ENCODE results near the gene ALAS1. TPM values are rescaled to one million over a fixed set of nuclear protein-coding genes. Genes with fewer than 3 reads are reported as not detected.

Gene ALAS1
- total RNA-seq, result 10 to 100 TPM; 61.0 to 99.8 (median 68.4) TPM

DNA sequence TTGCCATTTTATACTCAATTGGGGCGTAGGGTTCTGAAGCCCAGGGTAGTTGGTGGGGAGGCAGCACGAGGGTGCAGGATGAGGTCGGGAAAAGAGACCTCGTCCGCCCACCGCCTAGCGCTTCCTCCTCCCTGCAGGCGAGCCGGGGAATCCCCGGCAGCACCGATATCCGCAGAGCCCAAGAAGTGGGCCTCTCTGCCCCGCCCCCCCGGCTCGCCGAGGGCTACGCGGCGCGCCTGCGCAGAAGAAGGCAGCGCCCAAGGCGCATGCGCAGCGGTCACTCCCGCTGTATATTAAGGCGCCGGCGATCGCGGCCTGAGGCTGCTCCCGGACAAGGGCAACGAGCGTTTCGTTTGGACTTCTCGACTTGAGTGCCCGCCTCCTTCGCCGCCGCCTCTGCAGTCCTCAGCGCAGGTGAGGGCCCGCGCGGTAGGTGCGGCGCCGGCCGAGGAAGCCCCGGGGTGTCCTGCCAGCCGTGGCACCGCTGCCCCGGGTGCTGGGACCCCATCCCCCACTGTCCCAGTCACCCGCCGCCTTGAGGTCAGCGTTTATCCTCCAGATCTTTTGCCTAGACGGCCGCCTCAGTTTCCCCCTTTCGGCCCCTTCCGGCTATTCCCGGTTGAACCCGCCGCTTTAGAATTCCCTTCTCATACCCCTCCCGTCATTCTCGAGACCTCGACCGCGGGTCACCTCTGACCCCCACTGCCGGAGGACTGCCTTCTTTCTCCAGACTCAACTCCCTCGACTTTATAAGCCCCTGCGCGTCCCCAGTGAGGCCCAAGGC is at the start of gene ALAS1:
Gene ALAS1, plus strand, starts transcription at position 319 of the 784 bp plus-strand sequence. CDS start 1,082 bp downstream, outside the sequence.
- Histone ChIP-seq H3K27me3 (no peaks in the 10 kb centered on the region), H3K27ac (peak within 1 kb of the TSS; percentile 88 to 97 (median 92)), H3K9me3 (no peaks in the 10 kb centered on the region), H3K4me3 (peak within 1 kb of the TSS; percentile 83 to 100 (median 86)), H3K36me3 (peaks cover 0 to 36% of the 10 kb centered on the region in 2 donors), H3K4me1 (peaks cover 30 to 34% of the 10 kb centered on the region in 2 donors)
- DNase-seq (peak; percentile 75 to 90), ATAC-seq (peak; percentile 89 to 92)
- TF ChIP-seq POLR2A (IDR thresholded peaks at IDR 0.05), result peak; percentile 85 to 96
- TF ChIP-seq, protein P1, sequence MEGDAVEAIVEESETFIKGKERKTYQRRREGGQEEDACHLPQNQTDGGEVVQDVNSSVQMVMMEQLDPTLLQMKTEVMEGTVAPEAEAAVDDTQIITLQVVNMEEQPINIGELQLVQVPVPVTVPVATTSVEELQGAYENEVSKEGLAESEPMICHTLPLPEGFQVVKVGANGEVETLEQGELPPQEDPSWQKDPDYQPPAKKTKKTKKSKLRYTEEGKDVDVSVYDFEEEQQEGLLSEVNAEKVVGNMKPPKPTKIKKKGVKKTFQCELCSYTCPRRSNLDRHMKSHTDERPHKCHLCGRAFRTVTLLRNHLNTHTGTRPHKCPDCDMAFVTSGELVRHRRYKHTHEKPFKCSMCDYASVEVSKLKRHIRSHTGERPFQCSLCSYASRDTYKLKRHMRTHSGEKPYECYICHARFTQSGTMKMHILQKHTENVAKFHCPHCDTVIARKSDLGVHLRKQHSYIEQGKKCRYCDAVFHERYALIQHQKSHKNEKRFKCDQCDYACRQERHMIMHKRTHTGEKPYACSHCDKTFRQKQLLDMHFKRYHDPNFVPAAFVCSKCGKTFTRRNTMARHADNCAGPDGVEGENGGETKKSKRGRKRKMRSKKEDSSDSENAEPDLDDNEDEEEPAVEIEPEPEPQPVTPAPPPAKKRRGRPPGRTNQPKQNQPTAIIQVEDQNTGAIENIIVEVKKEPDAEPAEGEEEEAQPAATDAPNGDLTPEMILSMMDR (IDR thresholded peaks at IDR 0.05 in 4 of 5, conservative IDR thresholded peaks at IDR 0.05 in 1 of 5), result peak in 3 of 5 experiments; percentile 22 to 42 (median 25)
- in situ Hi-C loops (cut with MboI; ENCODE audit: low sequenced_read_pairs in 4 of 4) (no loop called here), intact Hi-C loops (cut with DNase I; ENCODE audit: low total_unique reads) (loop anchor here (2.0 kb wide), 1 partner anchor 43 kb away; the partner anchor contains the start of gene POC1A)

GRCh38 chr3:52149021-52149420 is 48.9 kb upstream of the ALAS1 start:
- H3K4me3 ChIP-seq, result no peak overlapping the region
- in situ Hi-C loops (cut with MboI; ENCODE audit: low sequenced_read_pairs in 4 of 4) (loop anchor here in 2 of 4 donors (10.0 kb wide), 1 partner anchor 94 kb away; the partner anchor contains the start of gene DUSP7 (in 2 of the 2)), intact Hi-C loops (cut with DNase I; ENCODE audit: low total_unique reads) (no loop called here)
- H3K9me3 ChIP-seq, result no peaks in the 10 kb centered on the region
- TF ChIP-seq, protein P1 (IDR thresholded peaks at IDR 0.05 in 4 of 5, conservative IDR thresholded peaks at IDR 0.05 in 1 of 5), result no peak
- TF ChIP-seq POLR2A (IDR thresholded peaks at IDR 0.05), result no peak
- no peaks in the 10 kb centered on the region for H3K36me3 ChIP-seq
- H3K4me1 ChIP-seq, result peaks cover 9 to 11% of the 10 kb centered on the region in 2 donors
- no peak for ATAC-seq
- no peak for DNase-seq
- H3K27me3 ChIP-seq, result no peaks in the 10 kb centered on the region
- H3K27ac ChIP-seq, result no peak overlapping the region

- no peak overlapping the region for H3K27ac ChIP-seq
- H3K36me3 ChIP-seq, result no peaks in the 10 kb centered on the region
- DNase-seq (no peak), ATAC-seq (no peak)
- H3K4me3 ChIP-seq, result no peak overlapping the region
- peaks cover 8 to 10% of the 10 kb centered on the region in 2 donors for H3K4me1 ChIP-seq
- intact Hi-C loops (cut with DNase I; ENCODE audit: low total_unique reads) (no loop called here), in situ Hi-C loops (cut with MboI; ENCODE audit: low sequenced_read_pairs in 4 of 4) (loop anchor here in 2 of 4 donors (10.0 kb wide), 1 partner anchor 95 kb away; the partner anchor contains the start of gene DUSP7 (in 2 of the 2))
- TF ChIP-seq POLR2A (IDR thresholded peaks at IDR 0.05), result no peak
- TF ChIP-seq, protein P1 (IDR thresholded peaks at IDR 0.05 in 4 of 5, conservative IDR thresholded peaks at IDR 0.05 in 1 of 5), result no peak
- H3K27me3 ChIP-seq, result no peaks in the 10 kb centered on the region
- H3K9me3 ChIP-seq, result no peaks in the 10 kb centered on the region
These were observed 48.2 kb upstream of the ALAS1 start for GRCh38 chr3:52149726-52150125.

DNA sequence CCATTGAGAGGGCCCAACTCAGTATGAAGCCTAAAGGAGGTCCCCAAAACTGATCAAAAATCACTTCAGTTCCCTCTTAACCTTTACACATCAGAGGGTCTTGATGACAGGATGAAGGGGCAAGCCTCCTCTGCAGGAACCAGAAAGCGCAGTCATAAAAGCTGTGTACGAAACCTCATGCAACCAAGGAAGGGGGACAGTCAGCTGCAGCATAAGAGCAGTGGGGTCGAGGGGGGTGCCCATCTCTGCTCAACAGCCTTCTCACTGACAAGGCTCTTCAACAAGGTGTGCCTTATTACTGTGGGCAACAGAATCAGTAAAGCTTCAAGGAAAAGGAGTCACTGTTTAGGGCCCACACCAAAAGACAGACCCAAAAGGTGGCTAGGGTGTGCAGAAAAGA is 47.6 kb upstream of the ALAS1 start:
- no peaks in the 10 kb centered on the region for H3K9me3 ChIP-seq
- intact Hi-C loops (cut with DNase I; ENCODE audit: low total_unique reads) (no loop called here), in situ Hi-C loops (cut with MboI; ENCODE audit: low sequenced_read_pairs in 4 of 4) (no loop called here)
- H3K36me3 ChIP-seq, result no peaks in the 10 kb centered on the region
- TF ChIP-seq, protein P1 (IDR thresholded peaks at IDR 0.05 in 4 of 5, conservative IDR thresholded peaks at IDR 0.05 in 1 of 5), result no peak
- TF ChIP-seq POLR2A (IDR thresholded peaks at IDR 0.05), result no peak
- H3K4me3 ChIP-seq, result no peak overlapping the region
- H3K27me3 ChIP-seq, result no peaks in the 10 kb centered on the region
- no peak overlapping the region for H3K27ac ChIP-seq
- DNase-seq (no peak), ATAC-seq (no peak)
- peaks cover 8 to 10% of the 10 kb centered on the region in 2 donors for H3K4me1 ChIP-seq

Measured in gastrocnemius medialis (tissue), 4 donors.